ENCODE results near the gene UCKL1.
"Not testable (repeated sequence)": the region's sequence is repeated elsewhere in the genome, so short reads cannot be mapped to it uniquely, and the experiment has no call there.

UCKL1 gene

DNA sequence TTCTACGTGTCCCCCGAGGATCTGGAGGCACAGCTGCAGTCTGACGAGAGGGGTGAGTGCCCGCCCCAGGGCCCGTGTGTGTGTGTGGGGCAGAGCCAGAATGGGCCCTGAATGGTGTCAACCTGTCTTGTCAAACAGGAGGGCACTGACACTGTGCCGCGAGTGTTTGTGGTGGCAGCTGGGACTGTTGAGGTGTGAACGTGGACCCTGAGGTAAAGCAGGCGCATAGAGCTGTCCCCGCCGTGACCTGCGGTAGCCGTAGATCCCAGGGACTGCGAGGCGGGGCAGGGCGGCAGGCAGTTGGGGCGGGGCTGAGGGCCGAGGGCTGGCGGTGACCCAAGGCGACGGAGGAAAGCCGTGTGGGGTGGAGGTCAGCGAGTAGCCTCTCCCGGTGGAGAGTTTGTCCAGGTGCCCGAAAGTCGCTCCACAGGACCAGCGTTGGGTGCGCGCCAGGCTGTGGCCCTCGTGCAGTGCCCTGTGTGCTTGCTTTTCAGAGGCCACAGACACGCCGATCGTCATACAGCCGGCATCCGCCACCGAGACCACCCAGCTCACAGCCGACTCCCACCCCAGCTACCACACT lies 25.2 kb downstream of the UCKL1 start:
- no peak for DNase-seq (ENCODE audit: low read depth, low spot score)
- TF ChIP-seq CTCF (IDR thresholded peaks at IDR 0.05; ENCODE audit: low read depth, low read length), result no peak
- no peak overlapping the region for H3K4me3 ChIP-seq (ENCODE audit: low read depth, low read length)
- in situ Hi-C loops (cut with HindIII; ENCODE audit: low sequenced_read_pairs), result no loop called here

GRCh38 chr20:63929473-63929883 lies 26.7 kb downstream of the UCKL1 start:
- in situ Hi-C loops (cut with HindIII; ENCODE audit: low sequenced_read_pairs); DNase-seq (ENCODE audit: low read depth, low spot score); H3K4me3 ChIP-seq (ENCODE audit: low read depth, low read length): not testable (repeated sequence)

- no peak for DNase-seq (ENCODE audit: low read depth, low spot score)
These were observed 27.1 kb downstream of the UCKL1 start for GRCh38 chr20:63929071-63929470.

DNA sequence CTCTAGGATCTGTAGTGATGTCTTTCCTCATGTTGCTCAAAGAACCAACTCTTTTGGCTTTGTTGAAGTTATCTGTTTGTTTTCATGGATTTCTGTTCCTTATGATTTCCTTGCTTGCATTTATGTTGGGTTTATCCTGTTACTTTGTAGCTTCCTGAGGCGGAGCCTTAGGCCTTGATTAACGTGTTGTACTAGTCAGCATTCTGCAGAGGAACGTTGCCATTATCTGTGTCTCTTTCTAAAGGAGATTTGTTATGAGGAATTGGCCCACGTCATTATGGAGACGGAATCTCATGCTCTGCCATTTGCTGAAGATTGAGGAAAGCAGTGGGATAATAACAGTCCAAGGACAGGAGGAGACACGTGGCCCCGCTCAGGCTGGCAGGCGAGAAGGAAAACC lies 29.9 kb downstream of the UCKL1 start:
- DNase-seq (ENCODE audit: low read depth, low spot score), result no peak
- no peak for TF ChIP-seq CTCF (IDR thresholded peaks at IDR 0.05; ENCODE audit: low read depth, low read length)
- in situ Hi-C loops (cut with HindIII; ENCODE audit: low sequenced_read_pairs), result no loop called here
- no peak overlapping the region for H3K4me3 ChIP-seq (ENCODE audit: low read depth, low read length)

More at GRCh38 chr20:63929071-63929470, 27.1 kb downstream of the UCKL1 start:
- TF ChIP-seq CTCF (IDR thresholded peaks at IDR 0.05; ENCODE audit: low read depth, low read length), result no peak
- in situ Hi-C loops (cut with HindIII; ENCODE audit: low sequenced_read_pairs), result no loop called here
- H3K4me3 ChIP-seq (ENCODE audit: low read depth, low read length), result no peak overlapping the region

DNA sequence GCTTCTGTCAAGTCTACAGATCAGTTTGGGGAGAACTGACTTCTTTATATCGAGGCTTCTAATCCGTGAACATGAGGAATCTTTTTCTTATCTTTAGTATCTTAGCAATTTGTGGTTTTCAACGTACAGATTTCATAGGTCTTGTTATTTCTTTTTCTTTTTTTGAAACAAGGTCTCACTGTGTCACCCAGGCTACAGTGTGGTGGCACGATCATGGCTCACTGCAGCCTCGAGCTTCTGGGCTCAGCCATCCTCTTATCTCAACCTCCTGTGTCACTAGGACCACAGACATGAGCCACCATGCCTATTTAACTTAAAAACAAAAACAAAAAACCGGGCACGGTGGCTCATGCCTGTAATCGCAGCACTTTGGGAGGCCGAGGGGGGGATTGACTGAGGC lies 32.0 kb downstream of the UCKL1 start:
- in situ Hi-C loops (cut with HindIII; ENCODE audit: low sequenced_read_pairs), result no loop called here
- DNase-seq (ENCODE audit: low read depth, low spot score), result no peak
- H3K4me3 ChIP-seq (ENCODE audit: low read depth, low read length), result no peak overlapping the region
- no peak for TF ChIP-seq CTCF (IDR thresholded peaks at IDR 0.05; ENCODE audit: low read depth, low read length)

DNA sequence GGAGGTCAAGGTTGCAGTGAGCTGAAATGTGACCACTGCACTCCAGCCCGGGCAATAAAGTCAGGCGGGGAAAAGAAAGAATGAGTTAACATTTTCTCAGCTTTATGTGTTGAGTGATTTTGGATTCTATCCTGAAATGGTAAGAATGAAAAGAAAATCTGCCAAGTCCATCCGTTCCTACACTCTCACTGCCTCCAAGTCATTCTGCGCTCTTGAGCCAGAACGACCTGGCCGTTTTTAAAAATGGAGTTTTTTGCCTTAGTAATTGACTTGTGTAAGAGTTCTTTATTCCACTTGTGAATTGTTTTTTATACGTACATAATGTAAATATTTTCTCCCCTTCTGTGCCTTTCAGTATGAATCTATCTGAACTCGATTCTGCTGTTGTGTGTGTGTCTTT lies 32.6 kb downstream of the UCKL1 start:
- no peak for TF ChIP-seq CTCF (IDR thresholded peaks at IDR 0.05; ENCODE audit: low read depth, low read length)
- DNase-seq (ENCODE audit: low read depth, low spot score), result no peak
- H3K4me3 ChIP-seq (ENCODE audit: low read depth, low read length), result no peak overlapping the region
- in situ Hi-C loops (cut with HindIII; ENCODE audit: low sequenced_read_pairs), result no loop called here

GRCh38 chr20:63920226-63920625 lies 36.0 kb downstream of the UCKL1 start:
- TF ChIP-seq CTCF (IDR thresholded peaks at IDR 0.05; ENCODE audit: low read depth, low read length), result no peak
- no peak overlapping the region for H3K4me3 ChIP-seq (ENCODE audit: low read depth, low read length)
- DNase-seq (ENCODE audit: low read depth, low spot score), result no peak
- in situ Hi-C loops (cut with HindIII; ENCODE audit: low sequenced_read_pairs), result no loop called here
